H9 (cell line): ENCODE measurements around the gene PAMR1. TPM values are rescaled to one million over a fixed set of nuclear protein-coding genes. Genes with fewer than 3 reads are reported as not detected.
A peak's percentile ranks its signal among the peaks of the same experiment; 100 is the strongest.

ENCODE experiments used
- DNase-seq: peaks from one replicate; pipeline ENCODE4 v3.0.0-alpha.2; 2017
- H2AFZ ChIP-seq: one replicate; pipeline ENCODE4 v1.6.1; 2013; ENCODE audit warnings: mild to moderate bottlenecking, low read length, control low read depth, moderate library complexity
- H2AK5ac ChIP-seq: 2 replicates; pipeline ENCODE4 v1.6.1; 2013; ENCODE audit warnings: low read length, control low read depth, mixed read lengths; ENCODE audit not compliant: insufficient read length
- H2BK120ac ChIP-seq: one replicate; pipeline ENCODE4 v1.6.1; 2013; ENCODE audit warnings: low read depth, mild to moderate bottlenecking, low read length, control low read depth, inconsistent platforms; ENCODE audit not compliant: poor library complexity, severe bottlenecking
- H2BK12ac ChIP-seq: 2 replicates; pipeline ENCODE4 v1.6.1; 2013; ENCODE audit warnings: low read length, control low read depth, mixed read lengths, low read depth; ENCODE audit not compliant: insufficient read length
- H2BK15ac ChIP-seq: 2 replicates; pipeline ENCODE4 v1.6.1; 2013; ENCODE audit warnings: low read depth, low read length, control low read depth
- H2BK20ac ChIP-seq: one replicate; pipeline ENCODE4 v1.6.1; 2013; ENCODE audit warnings: low read depth, mild to moderate bottlenecking, low read length, control low read depth, inconsistent platforms; ENCODE audit not compliant: poor library complexity, severe bottlenecking
- H2BK5ac ChIP-seq: 2 replicates; pipeline ENCODE4 v1.6.1; 2013; ENCODE audit warnings: low read length, control low read depth, mixed read lengths; ENCODE audit not compliant: insufficient read length
- H3K14ac ChIP-seq: 2 replicates; pipeline ENCODE4 v1.6.1; 2013; ENCODE audit warnings: low read length, control low read depth; ENCODE audit not compliant: insufficient read depth
- H3K18ac ChIP-seq: 2 replicates; pipeline ENCODE4 v1.6.1; 2013; ENCODE audit warnings: low read depth, mild to moderate bottlenecking, mixed read lengths, low read length, control low read depth; ENCODE audit not compliant: insufficient read length
- H3K23ac ChIP-seq: 2 replicates; pipeline ENCODE4 v1.6.1; 2013; ENCODE audit warnings: low read length, control low read depth, mixed read lengths, low read depth; ENCODE audit not compliant: insufficient read length
- H3K23me2 ChIP-seq: 2 replicates; pipeline ENCODE4 v1.6.1; 2013; ENCODE audit warnings: low read depth, mild to moderate bottlenecking, mixed read lengths, low read length, control low read depth; ENCODE audit not compliant: insufficient read length, poor library complexity, severe bottlenecking
- H3K27ac ChIP-seq: 2 replicates; pipeline ENCODE4 v1.5.1; 2013; ENCODE audit warnings: low read length, control low read depth, mixed read lengths, low read depth; ENCODE audit not compliant: insufficient read length
- H3K27me3 ChIP-seq: 2 replicates; pipeline ENCODE4 v1.6.1; 2013; ENCODE audit warnings: low read length, control low read depth, inconsistent platforms; ENCODE audit not compliant: insufficient read depth
- H3K4ac ChIP-seq: 2 replicates; pipeline ENCODE4 v1.6.1; 2013; ENCODE audit warnings: low read depth, mild to moderate bottlenecking, control low read depth, inconsistent platforms, low read length, moderate library complexity
- H3K4me1 ChIP-seq: 2 replicates; pipeline ENCODE4 v1.6.1; 2013; ENCODE audit warnings: low read length, control low read depth, inconsistent platforms; ENCODE audit not compliant: insufficient read depth
- H3K4me2 ChIP-seq: 2 replicates; pipeline ENCODE4 v1.6.1; 2013; ENCODE audit warnings: low read length, control low read depth, mixed read lengths; ENCODE audit not compliant: insufficient read length, insufficient read depth
- H3K56ac ChIP-seq: 2 replicates; pipeline ENCODE4 v1.6.1; 2013; ENCODE audit warnings: low read depth, mild to moderate bottlenecking, mixed read lengths, low read length, control low read depth; ENCODE audit not compliant: insufficient read length
- H3K79me1 ChIP-seq: 2 replicates; pipeline ENCODE4 v1.6.1; 2013; ENCODE audit warnings: low read depth, mild to moderate bottlenecking, moderate library complexity, low read length, control low read depth, inconsistent platforms; ENCODE audit not compliant: insufficient read depth, poor library complexity, severe bottlenecking
- H3K79me2 ChIP-seq: 2 replicates; pipeline ENCODE4 v1.6.1; 2013; ENCODE audit warnings: low read length, control low read depth, inconsistent platforms; ENCODE audit not compliant: insufficient read depth
- H3K9ac ChIP-seq: 2 replicates; pipeline ENCODE4 v1.6.1; 2013; ENCODE audit warnings: low read length, control low read depth, mixed read lengths; ENCODE audit not compliant: insufficient read length; ENCODE audit errors: extremely low read depth
- H3K9me3 ChIP-seq: one replicate; pipeline ENCODE4 v1.6.1; 2013; ENCODE audit warnings: low read depth, low read length, inconsistent platforms; ENCODE audit not compliant: control insufficient read depth
- H3T11ph ChIP-seq: one replicate; pipeline ENCODE4 v1.6.1; 2013; ENCODE audit warnings: mild to moderate bottlenecking, low read length, control low read depth, inconsistent platforms
- H4K20me1 ChIP-seq: one replicate; pipeline ENCODE4 v1.6.1; 2013; ENCODE audit not compliant: control insufficient read depth, insufficient read length, insufficient read depth
- H4K5ac ChIP-seq: 2 replicates; pipeline ENCODE4 v1.6.1; 2013; ENCODE audit warnings: low read depth, mild to moderate bottlenecking, mixed read lengths, low read length, control low read depth; ENCODE audit not compliant: insufficient read length
- H4K8ac ChIP-seq: replicated peaks from 2 replicates; pipeline ENCODE4 v1.6.1; 2013; ENCODE audit warnings: low read length, control low read depth, mixed read lengths, low read depth; ENCODE audit not compliant: insufficient read length
- H4K91ac ChIP-seq: 2 replicates; pipeline ENCODE4 v1.6.1; 2013; ENCODE audit warnings: low read depth, mild to moderate bottlenecking, moderate library complexity, mixed read lengths, low read length, control low read depth; ENCODE audit not compliant: insufficient read length
- H3K27ac Mint-ChIP-seq, 3 experiments: 2 replicates in 2 of 3; 3 replicates in 1 of 3; pipeline ENCODE4 v1.8.0; 2020 to 2021; ENCODE audit warnings: mixed read lengths in 3 of 3, mild to moderate bottlenecking in 1 of 3, moderate library complexity in 1 of 3
- H3K27me3 Mint-ChIP-seq: 2 replicates; pipeline ENCODE4 v1.8.0; 2021; ENCODE audit warnings: low read depth, mild to moderate bottlenecking, moderate library complexity, mixed read lengths
- H3K36me3 Mint-ChIP-seq, 3 experiments: 2 replicates in 2 of 3; 3 replicates in 1 of 3; pipeline ENCODE4 v1.8.0; 2020 to 2021; ENCODE audit warnings: low read depth in 3 of 3, mixed read lengths in 3 of 3; ENCODE audit not compliant: insufficient read depth in 1 of 3
- H3K4me1 Mint-ChIP-seq, 2 experiments: 2 replicates each; pipeline ENCODE4 v1.8.0; 2020; ENCODE audit warnings: mixed read lengths in 2 of 2
- H3K4me3 Mint-ChIP-seq, 2 experiments: 2 replicates in 1 of 2; 3 replicates in 1 of 2; pipeline ENCODE4 v1.8.0; 2020 to 2021; ENCODE audit warnings: mild to moderate bottlenecking in 2 of 2, mixed read lengths in 2 of 2, moderate library complexity in 1 of 2
- H3K9me3 Mint-ChIP-seq, 2 experiments: 2 replicates in 1 of 2; 3 replicates in 1 of 2; pipeline ENCODE4 v1.8.0; 2020; ENCODE audit warnings: mild to moderate bottlenecking in 2 of 2, mixed read lengths in 2 of 2, moderate library complexity in 1 of 2
- CTCF ChIP-seq: fragments of 200-600 bp; sonication (generic); conservative IDR thresholded peaks from 3 replicates; pipeline ENCODE4 v1.8.0; 2021; ENCODE audit warnings: antibody characterized with exemption, mild to moderate bottlenecking
- WGBS: extraction: QIAGEN DNeasy Blood & Tissue Kit; methylation state at CpG from one replicate; pipeline ENCODE4 v1.1.7; 2013; ENCODE audit warnings: missing lambda C conversion rate, low lambda C conversion rate, mixed read lengths; ENCODE audit not compliant: insufficient read length; ENCODE audit errors: extremely low coverage; 5-methylcytosine and 5-hydroxymethylcytosine counted together
- total RNA-seq: library from RNA; stranded (reverse); gene quantifications from 2 replicates; pipeline ENCODE4 v1.2.1, GENCODE V29; 2021

The PAMR1 gene
- total RNA-seq, 1 experiment from 2014 or later: 2.4 TPM

DNA sequence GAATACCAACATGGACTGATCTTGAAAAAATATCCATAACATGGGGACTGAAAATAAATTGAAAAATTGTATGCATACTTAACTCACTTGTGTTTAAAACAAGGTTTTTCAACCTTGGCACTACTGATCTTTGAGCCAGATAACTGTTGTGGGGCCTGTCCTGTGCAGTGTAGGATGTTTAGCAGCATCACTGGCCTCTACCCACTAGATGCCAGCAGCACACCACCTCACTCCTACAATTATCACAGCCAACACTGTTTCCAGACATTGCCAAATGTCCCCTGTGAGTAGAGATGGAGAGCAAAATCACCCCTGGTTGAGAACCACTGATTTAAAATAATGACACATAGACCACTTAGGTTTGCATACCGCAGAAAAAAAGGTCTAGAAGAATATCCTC, 61.1 kb downstream of the PAMR1 start:
- H4K5ac ChIP-seq: no peak overlapping the region
- Mint-ChIP-seq H3K36me3 (no peaks in the 10 kb centered on the region), H3K4me1 (peaks cover 6 to 12% of the 10 kb centered on the region in 2 experiments), H3K27me3 (peaks cover 2% of the 10 kb centered on the region), H3K27ac (no peak overlapping the region), H3K9me3 (no peaks in the 10 kb centered on the region), H3K4me3 (no peak overlapping the region)
- H3K27ac ChIP-seq: no peak overlapping the region
- H3K23ac ChIP-seq: no peak overlapping the region
- H3K23me2 ChIP-seq: no peaks in the 10 kb centered on the region
- no peaks in the 10 kb centered on the region for H3K27me3 ChIP-seq
- H4K8ac ChIP-seq: no peak overlapping the region
- no peak overlapping the region for H4K91ac ChIP-seq
- H3K9ac ChIP-seq: no peak overlapping the region
- no peak overlapping the region for H3K18ac ChIP-seq
- no peak for DNase-seq
- no peak overlapping the region for H3K14ac ChIP-seq
- H3K4me1 ChIP-seq: no peaks in the 10 kb centered on the region; the same call in 1 of the 2 replicates
- no peak overlapping the region for H2BK20ac ChIP-seq
- H3K4me2 ChIP-seq: no peak overlapping the region
- H2AFZ ChIP-seq: no peak overlapping the region
- no peak overlapping the region for H2AK5ac ChIP-seq
- no peak overlapping the region for H2BK15ac ChIP-seq
- H2BK120ac ChIP-seq: no peak overlapping the region
- no peak overlapping the region for H3K56ac ChIP-seq
- no peak overlapping the region for H2BK12ac ChIP-seq
- H3T11ph ChIP-seq: no peak overlapping the region
- no peaks in the 10 kb centered on the region for H3K79me1 ChIP-seq
- H3K79me2 ChIP-seq: no peaks in the 10 kb centered on the region
- WGBS: no CpG with 5 or more reads among the region's 1 CpG
- no peaks in the 10 kb centered on the region for H4K20me1 ChIP-seq
- TF ChIP-seq CTCF: peak; percentile 54
- H3K4ac ChIP-seq: no peak overlapping the region
- no peak overlapping the region for H2BK5ac ChIP-seq
- H3K9me3 ChIP-seq: no peaks in the 10 kb centered on the region
